Omental fat pad (tissue), 4 donors: ENCODE data around the gene TCF7. TPM values are rescaled to one million over a fixed set of nuclear protein-coding genes. Genes with fewer than 3 reads are reported as not detected.

ENCODE experiments used
- ATAC-seq: fragments of 150-250 bp; one replicate; pipeline ENCODE4 v1.9.1; 2016; ENCODE audit warnings: mild to moderate bottlenecking, moderate library complexity; ENCODE audit not compliant: low FRiP score
- DNase-seq: peaks from one replicate; pipeline ENCODE4 v3.0.0-alpha.2; 2019; ENCODE audit warnings: low spot score
- total RNA-seq, 4 donors: library from RNA; depleted of rRNA; stranded (reverse); fragments of >200 nt; gene quantifications; one replicate each; pipeline ENCODE4 v1.1.0, GENCODE V29; 2016
- TF ChIP-seq, protein P1 (sequence below), 3 donors: fragments of 450-650 bp; IDR thresholded peaks; one replicate each; pipeline ENCODE4 v1.5.1; 2016 to 2017; ENCODE audit warnings: antibody characterized with exemption in 3 of 3, mild to moderate bottlenecking in 3 of 3, moderate library complexity in 2 of 3

Gene TCF7
- total RNA-seq, 4 donors from 2014 or later = 1.6 to 4.3 (median 2.7) TPM

DNA sequence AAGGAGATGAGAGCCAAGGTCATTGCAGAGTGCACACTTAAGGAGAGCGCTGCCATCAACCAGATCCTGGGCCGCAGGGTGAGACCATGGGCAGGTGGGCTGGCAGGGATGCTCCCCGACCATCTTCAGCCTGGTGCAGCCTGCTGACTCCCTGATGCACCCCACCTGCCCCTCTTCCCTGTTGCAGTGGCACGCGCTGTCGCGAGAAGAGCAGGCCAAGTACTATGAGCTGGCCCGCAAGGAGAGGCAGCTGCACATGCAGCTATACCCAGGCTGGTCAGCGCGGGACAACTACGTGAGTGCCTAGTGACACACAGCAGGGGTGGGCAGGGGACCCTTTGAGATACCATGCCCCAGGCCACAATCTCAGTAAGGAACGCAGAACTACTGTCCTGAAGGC, 28.3 kb downstream of the TCF7 start:
- TF ChIP-seq, protein P1, sequence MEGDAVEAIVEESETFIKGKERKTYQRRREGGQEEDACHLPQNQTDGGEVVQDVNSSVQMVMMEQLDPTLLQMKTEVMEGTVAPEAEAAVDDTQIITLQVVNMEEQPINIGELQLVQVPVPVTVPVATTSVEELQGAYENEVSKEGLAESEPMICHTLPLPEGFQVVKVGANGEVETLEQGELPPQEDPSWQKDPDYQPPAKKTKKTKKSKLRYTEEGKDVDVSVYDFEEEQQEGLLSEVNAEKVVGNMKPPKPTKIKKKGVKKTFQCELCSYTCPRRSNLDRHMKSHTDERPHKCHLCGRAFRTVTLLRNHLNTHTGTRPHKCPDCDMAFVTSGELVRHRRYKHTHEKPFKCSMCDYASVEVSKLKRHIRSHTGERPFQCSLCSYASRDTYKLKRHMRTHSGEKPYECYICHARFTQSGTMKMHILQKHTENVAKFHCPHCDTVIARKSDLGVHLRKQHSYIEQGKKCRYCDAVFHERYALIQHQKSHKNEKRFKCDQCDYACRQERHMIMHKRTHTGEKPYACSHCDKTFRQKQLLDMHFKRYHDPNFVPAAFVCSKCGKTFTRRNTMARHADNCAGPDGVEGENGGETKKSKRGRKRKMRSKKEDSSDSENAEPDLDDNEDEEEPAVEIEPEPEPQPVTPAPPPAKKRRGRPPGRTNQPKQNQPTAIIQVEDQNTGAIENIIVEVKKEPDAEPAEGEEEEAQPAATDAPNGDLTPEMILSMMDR (IDR thresholded peaks at IDR 0.05) = no peak
- no peak for ATAC-seq
- DNase-seq = peak; percentile 12

DNA sequence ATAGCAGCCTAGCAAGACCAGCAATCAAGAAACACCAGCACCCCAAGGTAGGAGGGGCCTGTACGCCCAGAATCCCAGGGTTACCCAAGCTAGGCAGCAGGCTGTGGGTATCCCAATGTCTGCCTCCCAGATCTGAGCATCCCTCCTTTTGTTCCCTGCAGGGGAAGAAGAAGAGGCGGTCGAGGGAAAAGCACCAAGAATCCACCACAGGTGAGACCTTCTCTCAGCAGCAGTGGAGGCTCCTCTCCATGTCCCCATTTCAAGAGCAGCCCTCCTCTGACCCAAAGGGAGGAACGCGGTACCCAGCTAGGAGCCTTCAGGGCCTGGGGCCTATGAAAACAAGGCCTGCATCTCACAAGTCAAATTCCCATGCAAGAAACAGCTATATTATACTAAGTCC, 28.9 kb downstream of the TCF7 start:
- TF ChIP-seq, protein P1 (IDR thresholded peaks at IDR 0.05) = no peak
- peak; percentile 14 for DNase-seq
- ATAC-seq = no peak

DNA sequence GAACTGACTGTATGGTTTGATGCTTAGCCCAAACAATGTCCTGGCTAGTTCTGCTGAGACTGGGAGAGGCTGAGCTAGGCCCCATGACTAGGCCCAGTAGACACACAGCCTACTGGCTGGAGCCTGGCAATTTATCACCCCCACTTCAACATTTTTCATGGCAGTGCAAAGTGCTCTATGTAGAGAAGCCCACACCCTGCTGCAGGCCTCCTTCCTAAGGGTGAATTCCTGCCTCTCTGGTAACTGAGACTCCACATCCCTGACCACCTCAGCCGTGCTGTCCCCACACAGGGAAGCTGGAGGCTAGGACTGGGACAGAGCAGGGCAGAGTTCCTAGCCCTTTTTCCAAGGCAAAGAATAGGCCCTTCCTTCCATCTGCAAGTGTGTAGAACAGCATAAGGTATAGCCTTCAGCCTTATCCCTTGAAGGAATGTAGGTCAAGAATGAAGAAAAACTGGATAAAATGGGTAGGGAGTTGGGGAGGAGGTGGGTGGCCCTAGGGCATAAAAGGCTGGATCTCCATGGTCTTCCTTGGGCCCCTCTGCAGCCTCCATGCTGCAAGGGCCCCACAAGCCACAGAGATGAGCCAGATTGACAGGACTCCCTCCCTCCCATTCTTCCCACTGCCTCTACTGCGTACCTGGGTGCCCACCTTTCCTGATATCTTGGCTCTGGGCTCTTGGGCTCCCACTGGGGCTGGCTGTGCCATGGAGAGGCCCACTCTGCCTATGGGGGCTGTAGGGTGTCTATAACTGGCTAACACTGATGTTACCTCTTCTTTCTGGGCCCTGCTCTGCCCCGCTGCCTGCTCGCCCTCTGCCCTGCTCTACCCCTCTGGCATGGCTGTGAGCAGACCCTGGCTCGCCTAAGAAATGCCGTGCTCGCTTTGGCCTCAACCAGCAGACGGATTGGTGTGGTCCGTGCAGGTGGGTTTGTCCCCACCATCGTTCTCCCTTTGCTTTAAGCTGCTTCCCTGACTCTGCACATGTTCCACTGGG, 29.8 kb downstream of the TCF7 start:
- TF ChIP-seq, protein P1 (IDR thresholded peaks at IDR 0.05) = no peak
- peak; percentile 7 for DNase-seq
- ATAC-seq = no peak

DNA sequence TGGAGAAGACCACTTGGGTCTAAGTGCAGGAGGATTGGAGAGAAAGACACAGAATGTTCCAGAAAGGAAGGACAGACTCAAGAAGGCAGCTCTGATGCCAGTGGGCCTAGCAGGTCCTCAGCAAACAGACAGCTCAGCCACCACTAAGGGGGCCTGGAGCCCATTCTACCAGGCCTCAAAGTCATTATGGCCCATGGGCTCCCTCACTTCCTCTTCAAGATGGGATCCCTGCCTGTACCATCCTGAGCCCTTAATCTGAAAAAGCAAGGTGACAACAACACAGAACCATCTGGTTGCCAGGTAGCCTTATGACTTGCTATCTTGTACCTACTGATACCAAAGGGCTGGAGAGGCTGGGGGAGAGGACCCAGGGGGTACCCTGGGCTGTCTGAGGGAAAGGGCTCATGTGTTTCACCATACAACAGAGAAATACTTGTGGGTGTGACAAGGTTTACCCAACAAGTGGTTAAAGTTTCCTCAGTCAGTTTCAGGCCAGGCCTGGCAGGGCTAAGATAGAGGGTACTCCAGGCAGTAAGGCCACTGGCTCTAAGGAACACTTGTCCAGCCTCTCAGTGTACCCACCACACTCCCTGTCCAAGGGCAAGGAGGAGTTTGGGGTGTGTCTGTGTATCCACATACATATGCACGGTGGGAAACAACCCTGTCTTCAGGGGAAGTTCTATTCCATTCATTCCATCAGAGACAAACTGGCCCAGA, 30.7 kb downstream of the TCF7 start:
- ATAC-seq (no peak), DNase-seq (no peak)
- TF ChIP-seq, protein P1 (IDR thresholded peaks at IDR 0.05) = no peak

DNA sequence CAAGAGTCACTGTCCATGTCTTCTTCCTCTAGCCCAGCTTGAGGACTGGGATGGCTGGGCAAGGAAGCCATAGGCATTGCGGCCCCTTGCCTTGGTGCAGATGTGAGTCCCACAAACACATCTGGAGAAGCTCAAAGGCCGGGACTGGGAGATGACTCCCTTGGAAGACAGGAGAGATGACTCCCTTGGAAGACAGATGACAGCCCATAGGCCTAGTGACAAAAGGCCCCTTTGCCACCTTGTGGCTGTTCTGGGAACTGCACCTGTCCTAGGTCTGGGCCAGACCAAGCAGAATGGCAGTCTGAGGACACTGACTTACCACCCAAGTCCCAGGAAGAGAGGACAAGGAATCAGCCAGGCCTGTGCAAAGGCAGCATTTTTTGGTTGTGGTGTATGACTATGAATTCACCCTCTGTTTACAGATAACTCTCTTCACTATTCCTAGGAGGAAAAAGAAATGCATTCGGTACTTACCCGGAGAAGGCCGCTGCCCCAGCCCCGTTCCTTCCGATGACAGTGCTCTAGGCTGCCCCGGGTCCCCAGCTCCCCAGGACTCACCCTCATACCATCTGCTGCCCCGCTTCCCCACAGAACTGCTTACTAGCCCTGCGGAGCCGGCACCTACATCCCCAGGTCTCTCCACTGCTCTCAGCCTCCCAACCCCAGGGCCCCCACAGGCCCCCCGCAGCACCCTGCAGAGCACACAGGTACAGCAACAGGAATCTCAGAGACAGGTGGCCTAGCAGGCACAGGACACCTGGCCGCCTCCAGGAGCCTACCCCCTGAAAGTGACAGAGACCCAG, 31.5 kb downstream of the TCF7 start:
- ATAC-seq (peak; percentile 54), DNase-seq (peak; percentile 88)
- TF ChIP-seq, protein P1 (IDR thresholded peaks at IDR 0.05) = peak in 2 of 3 donors; percentile 77 to 82

DNA sequence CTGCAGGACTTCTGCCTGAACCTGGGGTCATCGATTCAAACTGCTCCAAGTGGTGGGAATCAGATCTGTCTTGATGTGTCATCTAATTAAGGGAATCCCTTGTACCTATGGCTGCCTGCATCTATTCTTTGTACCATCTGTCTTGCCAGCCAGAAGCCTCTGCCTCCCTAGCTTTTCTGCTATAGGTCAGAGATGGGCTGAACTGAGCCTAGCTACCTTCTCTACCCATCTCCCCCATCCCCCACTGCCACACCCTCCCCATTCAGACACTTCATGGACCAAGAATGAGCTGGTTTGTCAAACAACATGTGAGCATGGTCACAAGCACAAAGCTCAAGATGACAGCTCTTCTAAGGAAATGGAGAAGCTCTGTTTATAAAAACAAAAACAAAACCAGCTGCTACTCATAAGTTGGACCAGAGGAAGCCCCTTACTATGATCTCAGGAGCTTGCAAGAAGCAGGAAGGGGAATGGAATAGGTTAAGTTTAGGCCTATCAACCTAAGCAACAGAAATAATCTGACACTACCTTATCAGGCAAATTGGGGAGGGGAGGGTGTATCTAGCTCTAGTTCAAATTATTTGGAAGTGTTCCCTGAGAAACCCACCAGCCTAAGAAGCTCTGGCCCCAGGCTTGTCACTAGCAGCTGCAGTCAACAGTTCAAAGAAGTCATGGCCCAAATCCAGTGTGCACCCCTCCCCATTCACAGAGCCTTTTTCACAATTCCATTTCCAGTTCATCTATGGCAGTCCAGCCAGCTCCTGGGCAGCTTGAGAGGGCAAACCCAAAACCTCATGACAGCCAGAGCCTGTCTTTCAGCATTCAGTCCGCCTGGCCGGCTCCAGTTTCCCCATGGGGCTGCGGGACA, 32.4 kb downstream of the TCF7 start:
- ATAC-seq (no peak), DNase-seq (no peak)
- TF ChIP-seq, protein P1 (IDR thresholded peaks at IDR 0.05) = no peak
